HepG2 (cell line): ENCODE measurements around the gene ANP32A. TPM values are rescaled to one million over a fixed set of nuclear protein-coding genes. Genes with fewer than 3 reads are reported as not detected.

Experiments used
- ATAC-seq: fragments of 200-7000 bp; cut with Tn5 transposase; 3 replicates; pipeline ENCODE4 v1.9.1; 2020; ENCODE audit warnings: mild to moderate bottlenecking, moderate library complexity
- BruUV-seq: library from RNA; stranded (reverse); fragments of 400-500 nt; replicated peaks from 2 replicates; lab custom pipeline; 2021; lab: Mats Ljungman, UMichigan
- CTCF ChIA-PET: fragments of 300-600 bp; formaldehyde crosslinking; extraction: SDS; loops from one replicate; lab custom pipeline; 2021; ENCODE audit warnings: low total read pairs, inconsistent platforms, low intra/inter-chr PET ratio; lab: Yijun Ruan, JAX
- POLR2A ChIA-PET: fragments of 350-600 bp; sonication (Branson Sonifier 250); formaldehyde crosslinking; loops from one replicate; lab custom pipeline; 2020; ENCODE audit warnings: antibody characterized with exemption, inconsistent platforms; lab: Yijun Ruan, JAX
- DNase-seq: peaks from one replicate; pipeline ENCODE4 v3.0.0-alpha.2; 2015; ENCODE audit warnings: low spot score
- FAIRE-seq: peaks from 3 replicates; lab custom pipeline; 2011; peaks lifted over from hg19 to GRCh38; lab: Jason Lieb, UNC
- H2AFZ ChIP-seq: one replicate; pipeline ENCODE4 v1.6.1; 2011; ENCODE audit warnings: low read length, inconsistent platforms
- H3K27ac ChIP-seq: fragments of 300-600 bp; 3 replicates; pipeline ENCODE4 v1.8.0; 2011; ENCODE audit warnings: mixed run types, mild to moderate bottlenecking, mixed read lengths, low read length, inconsistent platforms; ENCODE audit not compliant: insufficient read depth; ENCODE audit errors: extremely low read length
- H3K27me3 ChIP-seq, 2 experiments: fragments of 200-600 bp in 1 of 2; 2 replicates in 1 of 2; 3 replicates in 1 of 2; pipeline versions ENCODE4 v1.6.0 to v1.8.0; 2011; ENCODE audit warnings: low read length in 2 of 2, mild to moderate bottlenecking in 2 of 2, moderate library complexity in 2 of 2, inconsistent platforms in 1 of 2; ENCODE audit not compliant: insufficient read depth in 2 of 2, control insufficient read depth in 1 of 2
- H3K36me3 ChIP-seq, 2 experiments: fragments of 200-600 bp in 1 of 2; replicated peaks in 1 of 2; 2 replicates in 1 of 2; 3 replicates in 1 of 2; pipeline versions ENCODE4 v1.5.1 to v1.8.0; 2011; ENCODE audit warnings: low read length in 2 of 2, inconsistent platforms in 1 of 2; ENCODE audit not compliant: insufficient read depth in 2 of 2, control insufficient read depth in 1 of 2
- H3K4me1 ChIP-seq: 2 replicates; pipeline ENCODE4 v1.5.1; 2012; ENCODE audit warnings: low read length, inconsistent platforms; ENCODE audit not compliant: insufficient read depth
- H3K4me2 ChIP-seq: 2 replicates; pipeline ENCODE4 v1.6.0; 2011; ENCODE audit warnings: low read depth, low read length, inconsistent platforms
- H3K4me3 ChIP-seq, 3 experiments: fragments of 200-600 bp in 1 of 3; sonication (generic), shearing (Covaris generic) in 1 of 3; replicated peaks in 1 of 3; 2 replicates each; pipeline ENCODE4 v1.5.1; 2011 to 2016; ENCODE audit warnings: low read length in 3 of 3, inconsistent platforms in 2 of 3, low read depth in 2 of 3, mild to moderate bottlenecking in 2 of 3, control low read depth in 1 of 3, mixed read lengths in 1 of 3; ENCODE audit not compliant: insufficient read depth in 1 of 3
- H3K79me2 ChIP-seq: one replicate; pipeline ENCODE4 v1.6.1; 2011; ENCODE audit warnings: low read length, inconsistent platforms; ENCODE audit not compliant: insufficient read depth
- H3K9ac ChIP-seq: 2 replicates; pipeline ENCODE4 v1.6.0; 2011; ENCODE audit warnings: mild to moderate bottlenecking, low read depth, low read length, inconsistent platforms; ENCODE audit not compliant: insufficient read depth
- H3K9me3 ChIP-seq: 2 replicates; pipeline ENCODE4 v1.5.1; 2012; ENCODE audit warnings: mild to moderate bottlenecking, low read length
- H4K20me1 ChIP-seq: 2 replicates; pipeline ENCODE4 v1.6.0; 2011; ENCODE audit warnings: inconsistent platforms, mild to moderate bottlenecking, low read length, moderate library complexity; ENCODE audit not compliant: insufficient read depth
- FOSL2 ChIP-seq: sonication (generic); formaldehyde crosslinking; IDR thresholded peaks from 2 replicates; pipeline ENCODE4 v1.4.0; 2020; ENCODE audit warnings: missing genetic modification reagents
- MAFK ChIP-seq, 2 experiments: IDR thresholded peaks in 1 of 2; conservative IDR thresholded peaks in 1 of 2; 2 replicates each; pipeline ENCODE4 v1.6.1; 2011; ENCODE audit warnings: improper control_type of control experiment in 2 of 2, low read length in 2 of 2
- MIER3 ChIP-seq: IDR thresholded peaks from 2 replicates; pipeline ENCODE4 v1.6.1; 2016; ENCODE audit warnings: missing compliant biosample characterization, borderline replicate concordance
- ZKSCAN8 ChIP-seq: IDR thresholded peaks from 2 replicates; pipeline ENCODE4 v1.6.1; 2016; ENCODE audit warnings: borderline replicate concordance, missing genetic modification reagents, missing compliant biosample characterization
- WGBS: methylation state at CpG from one replicate; pipeline ENCODE4 v1.1.6; 2017; ENCODE audit warnings: low lambda C conversion rate; 5-methylcytosine and 5-hydroxymethylcytosine counted together
- in situ Hi-C: cut with HindIII; loops from 2 replicates; pipeline ENCODE4 v1.10.0; 2017; ENCODE audit warnings: low pct_unique_long_range_greater_than_20kb; ENCODE audit not compliant: extremely low pct_ligation_motif_present
- intact Hi-C: fragments of 100-400 bp; cut with micrococcal nuclease; formaldehyde crosslinking; loops from one replicate; pipeline ENCODE4 v1.10.0; 2022; ENCODE audit not compliant: unreplicated experiment
- polyA plus RNA-seq, 8 experiments: library from polyadenylated mRNA; depleted of rRNA in 3 of 8; stranded (reverse) in 7 of 8; unstranded in 1 of 8; fragments of >200 nt; fragmentation: Illumina TruSeq in 4 of 8; extraction: Trizol in 4 of 8; gene quantifications; 2 replicates each; pipeline versions ENCODE4 v1.2.1 to v1.2.3, GENCODE V29; 2011 to 2016; ENCODE audit warnings: low read depth in 4 of 8, missing spikeins in 1 of 8, mixed read lengths in 1 of 8; ENCODE audit not compliant: insufficient read depth in 1 of 8
- total RNA-seq, 5 experiments: library from RNA; depleted of rRNA; stranded (reverse); fragments of >200 nt; fragmentation: Illumina TruSeq; extraction: Trizol; gene quantifications; 2 replicates each; pipeline ENCODE4 v1.2.3, GENCODE V29; 2016; ENCODE audit warnings: low read depth in 1 of 5
- TF ChIP-seq, protein P1 (sequence below): sonication (generic); formaldehyde crosslinking; IDR thresholded peaks from 2 replicates; pipeline ENCODE4 v1.8.0; 2022; ENCODE audit warnings: mild to moderate bottlenecking, missing genetic modification reagents; ENCODE audit not compliant: insufficient replicate concordance
- TF ChIP-seq, protein P2 (sequence below): IDR thresholded peaks from 2 replicates; pipeline ENCODE4 v1.6.1; 2016

The ANP32A gene
- total and polyA plus RNA-seq, 2 of the 13 experiments (the other 11 are each of a cell fraction or from before 2014, with no cell fraction given) = 60.6 to 206 TPM

DNA sequence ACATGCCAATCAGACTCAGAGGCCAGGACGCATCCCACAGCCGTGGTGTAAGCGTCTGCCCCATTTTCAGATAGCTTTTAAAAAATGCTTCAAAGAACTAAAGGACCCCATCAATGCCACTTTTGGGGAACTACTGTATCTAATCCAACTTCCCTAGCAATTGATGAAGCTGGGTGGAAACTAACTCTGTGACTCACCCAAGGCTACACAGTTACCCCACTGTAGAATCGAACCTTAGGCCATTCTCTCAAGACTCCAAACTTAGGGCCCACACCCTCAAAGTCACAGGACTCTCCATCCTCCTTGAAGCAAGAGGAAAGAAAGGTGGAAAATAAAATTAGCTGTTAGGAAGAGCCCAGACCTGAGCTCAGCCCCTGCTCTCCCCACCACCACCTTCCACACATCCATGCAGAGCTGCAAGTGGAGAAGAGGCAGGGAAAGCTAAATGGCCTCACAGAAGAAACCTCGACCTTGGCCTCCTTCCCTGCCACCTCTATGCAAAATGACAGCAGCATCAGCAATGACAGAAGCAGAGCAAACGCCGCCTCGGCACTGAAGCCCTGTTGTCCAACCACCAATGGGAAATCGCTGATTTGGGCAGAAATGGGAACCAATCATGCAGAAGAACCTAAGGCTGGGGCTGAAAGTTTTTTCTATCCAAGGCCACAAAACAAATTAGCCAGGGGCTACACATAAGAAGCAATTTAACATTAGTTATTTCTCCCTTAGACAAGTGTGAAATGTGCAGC is 22.2 kb downstream of the ANP32A start:
- no peaks in the 10 kb centered on the region for H3K27me3 ChIP-seq
- CTCF ChIA-PET = no interaction called here
- FAIRE-seq = no peak
- 93% methylated on average over 9 of the region's 9 CpGs for WGBS
- H2AFZ ChIP-seq = no peak overlapping the region
- peaks cover 59% of the 10 kb centered on the region for H3K4me1 ChIP-seq
- no peak for ATAC-seq
- DNase-seq = no peak
- no peak overlapping the region for H3K4me2 ChIP-seq
- H3K79me2 ChIP-seq = peaks cover 97% of the 10 kb centered on the region
- H3K36me3 ChIP-seq = peaks cover 3 to 45% of the 10 kb centered on the region in 2 experiments; a peak in 4 of 5 replicates
- POLR2A ChIA-PET = interaction anchor here (0.6 kb wide), 1 partner anchor 15 kb away, joined by 3 read pairs; no protein-coding TSS in a partner anchor
- H4K20me1 ChIP-seq = peaks cover 91% of the 10 kb centered on the region
- in situ Hi-C loops = no loop called here
- no peak overlapping the region for H3K9ac ChIP-seq
- no peak overlapping the region for H3K27ac ChIP-seq
- no TSS peak for BruUV-seq
- no peak overlapping the region for H3K4me3 ChIP-seq
- intact Hi-C loops = no loop called here
- H3K9me3 ChIP-seq = no peaks in the 10 kb centered on the region
- TF ChIP-seq MAFK (conservative IDR thresholded peaks at IDR 0.05 in 1 of 2, IDR thresholded peaks at IDR 0.05 in 1 of 2; ENCODE audit: low read length in 2 of 2) (0 out of 4 replicates have a peak, but pooled peaks have one; percentile 13 to 14), ZKSCAN8 (CRISPR knock-in tag) (no peak), MIER3 (CRISPR knock-in tag) (no peak), FOSL2 (CRISPR knock-in tag) (no peak)
- TF ChIP-seq, protein P1, sequence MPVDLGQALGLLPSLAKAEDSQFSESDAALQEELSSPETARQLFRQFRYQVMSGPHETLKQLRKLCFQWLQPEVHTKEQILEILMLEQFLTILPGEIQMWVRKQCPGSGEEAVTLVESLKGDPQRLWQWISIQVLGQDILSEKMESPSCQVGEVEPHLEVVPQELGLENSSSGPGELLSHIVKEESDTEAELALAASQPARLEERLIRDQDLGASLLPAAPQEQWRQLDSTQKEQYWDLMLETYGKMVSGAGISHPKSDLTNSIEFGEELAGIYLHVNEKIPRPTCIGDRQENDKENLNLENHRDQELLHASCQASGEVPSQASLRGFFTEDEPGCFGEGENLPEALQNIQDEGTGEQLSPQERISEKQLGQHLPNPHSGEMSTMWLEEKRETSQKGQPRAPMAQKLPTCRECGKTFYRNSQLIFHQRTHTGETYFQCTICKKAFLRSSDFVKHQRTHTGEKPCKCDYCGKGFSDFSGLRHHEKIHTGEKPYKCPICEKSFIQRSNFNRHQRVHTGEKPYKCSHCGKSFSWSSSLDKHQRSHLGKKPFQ = no peak
- TF ChIP-seq, protein P2, sequence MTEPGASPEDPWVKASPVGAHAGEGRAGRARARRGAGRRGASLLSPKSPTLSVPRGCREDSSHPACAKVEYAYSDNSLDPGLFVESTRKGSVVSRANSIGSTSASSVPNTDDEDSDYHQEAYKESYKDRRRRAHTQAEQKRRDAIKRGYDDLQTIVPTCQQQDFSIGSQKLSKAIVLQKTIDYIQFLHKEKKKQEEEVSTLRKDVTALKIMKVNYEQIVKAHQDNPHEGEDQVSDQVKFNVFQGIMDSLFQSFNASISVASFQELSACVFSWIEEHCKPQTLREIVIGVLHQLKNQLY = no peak
